Osteocyte (in vitro differentiated cells): Measurements from ENCODE around the gene CDYL. TPM values are rescaled to one million over a fixed set of nuclear protein-coding genes. Genes with fewer than 3 reads are reported as not detected.

Experiments
- DNase-seq: peaks from one replicate; pipeline ENCODE4 v3.0.0; 2021; ENCODE audit warnings: mixed read lengths; ENCODE audit not compliant: unreplicated experiment; ENCODE audit errors: extremely low spot score
- H3K27ac Mint-ChIP-seq: one replicate; pipeline ENCODE4 v1.8.0; 2021; ENCODE audit warnings: mild to moderate bottlenecking, mixed read lengths; ENCODE audit not compliant: unreplicated experiment
- H3K27me3 Mint-ChIP-seq: one replicate; pipeline ENCODE4 v1.8.0; 2021; ENCODE audit warnings: mixed read lengths; ENCODE audit not compliant: unreplicated experiment
- H3K36me3 Mint-ChIP-seq: one replicate; pipeline ENCODE4 v1.8.0; 2021; ENCODE audit warnings: mixed read lengths; ENCODE audit not compliant: unreplicated experiment
- H3K4me1 Mint-ChIP-seq: one replicate; pipeline ENCODE4 v1.8.0; 2021; ENCODE audit warnings: mixed read lengths; ENCODE audit not compliant: unreplicated experiment
- H3K4me3 Mint-ChIP-seq: one replicate; pipeline ENCODE4 v1.8.0; 2021; ENCODE audit warnings: mild to moderate bottlenecking, moderate library complexity, mixed read lengths; ENCODE audit not compliant: unreplicated experiment
- H3K9me3 Mint-ChIP-seq: one replicate; pipeline ENCODE4 v1.8.0; 2021; ENCODE audit warnings: mixed read lengths; ENCODE audit not compliant: unreplicated experiment
- CTCF ChIP-seq: fragments of 200-600 bp; sonication (generic); IDR thresholded peaks from 2 replicates; pipeline ENCODE4 v1.5.0; 2021; ENCODE audit warnings: antibody characterized with exemption, mild to moderate bottlenecking, moderate library complexity
- total RNA-seq: library from RNA; stranded (reverse); gene quantifications from 2 replicates; pipeline ENCODE4 v1.2.1, GENCODE V29; 2021

CDYL gene
- total RNA-seq, 1 donor from 2014 or later = 39.8 TPM

GRCh38 chr6:4818272-4818938, 42.2 kb downstream of the CDYL start:
- Mint-ChIP-seq H3K4me1 (peaks cover 14% of the 10 kb centered on the region), H3K36me3 (peaks cover 2% of the 10 kb centered on the region), H3K27me3 (no peaks in the 10 kb centered on the region), H3K27ac (no peak overlapping the region), H3K4me3 (no peak overlapping the region), H3K9me3 (no peaks in the 10 kb centered on the region)
- DNase-seq = no peak
- TF ChIP-seq CTCF = no peak

- peaks cover 2% of the 10 kb centered on the region for H3K36me3 Mint-ChIP-seq
- peaks cover 6% of the 10 kb centered on the region for H3K4me1 Mint-ChIP-seq
- no peak overlapping the region for H3K4me3 Mint-ChIP-seq
- H3K9me3 Mint-ChIP-seq = no peaks in the 10 kb centered on the region
- no peak for TF ChIP-seq CTCF
- no peak for DNase-seq
- no peaks in the 10 kb centered on the region for H3K27me3 Mint-ChIP-seq
- no peak overlapping the region for H3K27ac Mint-ChIP-seq
These were observed 43.6 kb downstream of the CDYL start for GRCh38 chr6:4819706-4820283.

- TF ChIP-seq CTCF = no peak
- Mint-ChIP-seq H3K4me3 (no peak overlapping the region), H3K27ac (no peak overlapping the region), H3K4me1 (peaks cover 3% of the 10 kb centered on the region), H3K36me3 (peaks cover 2% of the 10 kb centered on the region), H3K9me3 (peaks cover 4% of the 10 kb centered on the region), H3K27me3 (no peaks in the 10 kb centered on the region)
- DNase-seq = no peak
These were observed 44.6 kb downstream of the CDYL start for GRCh38 chr6:4820704-4821276.

GRCh38 chr6:4822476-4822875, 46.3 kb downstream of the CDYL start:
- H3K36me3 Mint-ChIP-seq = peaks cover 11% of the 10 kb centered on the region
- no peaks in the 10 kb centered on the region for H3K27me3 Mint-ChIP-seq
- no peaks in the 10 kb centered on the region for H3K4me1 Mint-ChIP-seq
- no peak for DNase-seq
- no peak for TF ChIP-seq CTCF
- H3K4me3 Mint-ChIP-seq = no peak overlapping the region
- no peak overlapping the region for H3K27ac Mint-ChIP-seq
- H3K9me3 Mint-ChIP-seq = peaks cover 19% of the 10 kb centered on the region

GRCh38 chr6:4828187-4828698, 52.0 kb downstream of the CDYL start:
- Mint-ChIP-seq H3K36me3 (peaks cover 17% of the 10 kb centered on the region), H3K4me1 (no peaks in the 10 kb centered on the region), H3K9me3 (peaks cover 32% of the 10 kb centered on the region), H3K27ac (no peak overlapping the region), H3K4me3 (no peak overlapping the region), H3K27me3 (no peaks in the 10 kb centered on the region)
- TF ChIP-seq CTCF = no peak
- DNase-seq = no peak
